Chondrocyte (in vitro differentiated cells): ENCODE results near the gene ZNF655. TPM values are rescaled to one million over a fixed set of nuclear protein-coding genes. Genes with fewer than 3 reads are reported as not detected.

ENCODE experiments used
- DNase-seq: peaks from one replicate; pipeline ENCODE4 v3.0.0; 2021; ENCODE audit warnings: mixed read lengths, low spot score
- H3K27ac Mint-ChIP-seq: one replicate; pipeline ENCODE4 v1.8.0; 2021; ENCODE audit warnings: mild to moderate bottlenecking, moderate library complexity, mixed read lengths; ENCODE audit not compliant: unreplicated experiment
- H3K27me3 Mint-ChIP-seq: 2 replicates; pipeline ENCODE4 v1.8.0; 2021; ENCODE audit warnings: low read depth, mixed read lengths
- H3K36me3 Mint-ChIP-seq: 2 replicates; pipeline ENCODE4 v1.8.0; 2021; ENCODE audit warnings: low read depth, mixed read lengths
- H3K4me1 Mint-ChIP-seq: 2 replicates; pipeline ENCODE4 v1.8.0; 2021; ENCODE audit warnings: low read depth, mild to moderate bottlenecking, mixed read lengths
- H3K4me3 Mint-ChIP-seq: one replicate; pipeline ENCODE4 v1.8.0; 2021; ENCODE audit warnings: mild to moderate bottlenecking, moderate library complexity, mixed read lengths; ENCODE audit not compliant: unreplicated experiment
- H3K9me3 Mint-ChIP-seq: 2 replicates; pipeline ENCODE4 v1.8.0; 2021; ENCODE audit warnings: low read depth, mixed read lengths
- long read RNA-seq: library from polyadenylated mRNA; stranded (forward); transcript quantifications from one replicate; pipeline ENCODE4 v2.0.0, GENCODE V29; 2021
- total RNA-seq: library from RNA; stranded (reverse); gene quantifications from 3 replicates; pipeline ENCODE4 v1.2.1, GENCODE V29; 2021
- TF ChIP-seq, protein P1 (sequence below): fragments of 200-600 bp; sonication (generic); IDR thresholded peaks from 2 replicates; pipeline ENCODE4 v1.5.0; 2021; ENCODE audit warnings: antibody characterized with exemption, mild to moderate bottlenecking, moderate library complexity

The ZNF655 gene, protein sequence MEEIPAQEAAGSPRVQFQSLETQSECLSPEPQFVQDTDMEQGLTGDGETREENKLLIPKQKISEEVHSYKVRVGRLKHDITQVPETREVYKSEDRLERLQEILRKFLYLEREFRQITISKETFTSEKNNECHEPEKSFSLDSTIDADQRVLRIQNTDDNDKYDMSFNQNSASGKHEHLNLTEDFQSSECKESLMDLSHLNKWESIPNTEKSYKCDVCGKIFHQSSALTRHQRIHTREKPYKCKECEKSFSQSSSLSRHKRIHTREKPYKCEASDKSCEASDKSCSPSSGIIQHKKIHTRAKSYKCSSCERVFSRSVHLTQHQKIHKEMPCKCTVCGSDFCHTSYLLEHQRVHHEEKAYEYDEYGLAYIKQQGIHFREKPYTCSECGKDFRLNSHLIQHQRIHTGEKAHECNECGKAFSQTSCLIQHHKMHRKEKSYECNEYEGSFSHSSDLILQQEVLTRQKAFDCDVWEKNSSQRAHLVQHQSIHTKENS
- 38.8 to 45.3 TPM (median 41.6 TPM) in 3 replicates for total RNA-seq
- long read RNA-seq, full-length matches to known transcripts, result 20 of 33 reads
- long read RNA-seq, partial matches to known transcripts, result 1 of 33 reads
- long read RNA-seq, other reads (novel, unspliced or antisense), result 12 of 33 reads

DNA sequence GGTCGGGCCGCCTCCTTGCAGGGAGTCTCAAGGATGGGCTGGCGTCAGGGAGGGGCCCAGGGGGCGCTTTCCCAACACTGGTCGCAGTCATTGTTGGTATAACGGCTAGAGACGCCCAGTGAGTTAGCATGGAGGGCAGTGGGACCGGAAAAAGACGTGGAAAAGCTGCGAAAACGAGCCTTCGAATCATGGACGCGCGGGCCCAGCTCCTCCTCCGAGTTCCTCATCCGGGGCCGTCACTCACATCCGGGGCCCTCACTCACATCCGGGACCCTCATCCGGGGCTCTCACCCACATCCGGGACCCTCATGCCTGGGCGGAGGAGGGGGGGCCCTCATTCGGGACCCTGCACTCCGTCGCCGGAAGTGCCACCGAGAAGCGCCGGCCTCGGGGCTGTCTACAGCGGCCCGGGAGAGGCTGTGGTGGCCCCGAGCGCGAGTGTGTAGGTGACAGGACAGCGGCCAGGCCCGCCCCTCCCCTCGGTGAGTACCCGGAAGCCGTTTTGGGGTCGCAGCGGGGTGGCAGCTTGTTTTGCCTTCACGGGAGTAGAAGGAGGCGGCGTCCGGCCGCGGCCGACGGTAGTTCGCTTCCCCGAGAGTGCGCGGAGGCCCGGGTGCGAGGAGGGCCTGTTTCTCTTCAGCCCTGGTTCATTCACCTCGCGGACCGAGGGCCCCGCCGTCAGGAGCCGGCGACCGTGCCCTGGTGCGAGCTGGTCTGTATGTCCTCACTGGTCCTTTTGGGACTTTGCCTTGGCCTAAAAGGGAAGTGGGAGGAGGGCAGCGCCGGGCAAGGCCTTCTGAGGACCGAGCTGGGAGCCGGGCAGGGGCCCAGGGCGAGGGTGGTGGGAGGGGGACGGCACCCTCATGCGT lies at the start of gene ZNF655:
TSS of gene ZNF655 (plus strand) at position 337 of the 869 bp plus-strand sequence. CDS start 1,918 bp downstream, outside the sequence.
- Mint-ChIP-seq H3K27ac (peak within 1 kb of the TSS; percentile 97), H3K4me1 (peaks cover 46% of the 10 kb centered on the region), H3K36me3 (peaks cover 19% of the 10 kb centered on the region), H3K4me3 (peak within 1 kb of the TSS; percentile 97), H3K9me3 (no peaks in the 10 kb centered on the region), H3K27me3 (no peaks in the 10 kb centered on the region)
- TF ChIP-seq, protein P1, sequence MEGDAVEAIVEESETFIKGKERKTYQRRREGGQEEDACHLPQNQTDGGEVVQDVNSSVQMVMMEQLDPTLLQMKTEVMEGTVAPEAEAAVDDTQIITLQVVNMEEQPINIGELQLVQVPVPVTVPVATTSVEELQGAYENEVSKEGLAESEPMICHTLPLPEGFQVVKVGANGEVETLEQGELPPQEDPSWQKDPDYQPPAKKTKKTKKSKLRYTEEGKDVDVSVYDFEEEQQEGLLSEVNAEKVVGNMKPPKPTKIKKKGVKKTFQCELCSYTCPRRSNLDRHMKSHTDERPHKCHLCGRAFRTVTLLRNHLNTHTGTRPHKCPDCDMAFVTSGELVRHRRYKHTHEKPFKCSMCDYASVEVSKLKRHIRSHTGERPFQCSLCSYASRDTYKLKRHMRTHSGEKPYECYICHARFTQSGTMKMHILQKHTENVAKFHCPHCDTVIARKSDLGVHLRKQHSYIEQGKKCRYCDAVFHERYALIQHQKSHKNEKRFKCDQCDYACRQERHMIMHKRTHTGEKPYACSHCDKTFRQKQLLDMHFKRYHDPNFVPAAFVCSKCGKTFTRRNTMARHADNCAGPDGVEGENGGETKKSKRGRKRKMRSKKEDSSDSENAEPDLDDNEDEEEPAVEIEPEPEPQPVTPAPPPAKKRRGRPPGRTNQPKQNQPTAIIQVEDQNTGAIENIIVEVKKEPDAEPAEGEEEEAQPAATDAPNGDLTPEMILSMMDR, result peak; percentile 41
- peak; percentile 95 for DNase-seq

DNA sequence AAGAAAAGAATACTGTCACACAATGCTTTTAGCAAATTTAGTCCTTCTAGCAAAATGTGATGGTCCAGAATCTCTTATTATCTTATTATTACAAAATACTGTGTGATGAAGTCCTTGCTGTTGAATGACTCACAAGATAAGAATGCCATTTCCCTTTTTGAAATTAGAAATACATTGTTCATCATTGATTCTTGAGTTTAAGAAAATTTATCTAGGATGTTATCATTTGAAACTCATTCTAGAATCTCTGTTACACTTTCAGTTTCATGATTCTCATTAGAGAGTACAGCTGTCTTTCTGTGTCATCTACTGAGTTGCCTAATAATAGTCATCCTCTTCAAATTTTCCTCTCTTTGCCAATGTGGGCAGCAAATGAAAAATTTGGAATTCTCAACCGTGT lies 44.4 kb upstream of the ZNF655 start:
- Mint-ChIP-seq H3K27ac (no peak overlapping the region), H3K36me3 (peaks cover 24% of the 10 kb centered on the region), H3K27me3 (no peaks in the 10 kb centered on the region), H3K4me1 (no peaks in the 10 kb centered on the region), H3K9me3 (no peaks in the 10 kb centered on the region), H3K4me3 (no peak overlapping the region)
- DNase-seq, result no peak
- TF ChIP-seq, protein P1, result no peak

DNA sequence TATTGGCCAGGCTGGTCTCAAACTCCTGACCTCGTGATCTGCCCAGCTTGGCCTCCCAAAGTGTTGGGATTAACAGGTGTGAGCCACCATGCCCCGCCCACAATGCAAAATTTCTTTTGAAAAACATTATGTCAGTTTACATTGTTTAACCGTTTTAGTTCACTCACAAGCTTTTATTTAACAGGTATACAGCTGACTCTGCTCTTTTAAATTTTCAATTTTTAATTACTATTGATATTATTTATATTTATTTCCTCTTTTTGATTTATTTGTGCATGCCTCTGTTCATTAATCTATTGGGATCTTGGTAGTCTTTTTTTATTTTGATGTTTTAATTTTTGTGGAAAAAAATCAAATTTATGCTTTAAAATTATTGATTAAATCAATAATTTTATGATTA lies 37.0 kb upstream of the ZNF655 start:
- H3K36me3 Mint-ChIP-seq, result peaks cover 38% of the 10 kb centered on the region
- H3K4me1 Mint-ChIP-seq, result no peaks in the 10 kb centered on the region
- TF ChIP-seq, protein P1, result no peak
- H3K4me3 Mint-ChIP-seq, result no peak overlapping the region
- H3K27ac Mint-ChIP-seq, result no peak overlapping the region
- no peaks in the 10 kb centered on the region for H3K27me3 Mint-ChIP-seq
- no peak for DNase-seq
- H3K9me3 Mint-ChIP-seq, result no peaks in the 10 kb centered on the region

DNA sequence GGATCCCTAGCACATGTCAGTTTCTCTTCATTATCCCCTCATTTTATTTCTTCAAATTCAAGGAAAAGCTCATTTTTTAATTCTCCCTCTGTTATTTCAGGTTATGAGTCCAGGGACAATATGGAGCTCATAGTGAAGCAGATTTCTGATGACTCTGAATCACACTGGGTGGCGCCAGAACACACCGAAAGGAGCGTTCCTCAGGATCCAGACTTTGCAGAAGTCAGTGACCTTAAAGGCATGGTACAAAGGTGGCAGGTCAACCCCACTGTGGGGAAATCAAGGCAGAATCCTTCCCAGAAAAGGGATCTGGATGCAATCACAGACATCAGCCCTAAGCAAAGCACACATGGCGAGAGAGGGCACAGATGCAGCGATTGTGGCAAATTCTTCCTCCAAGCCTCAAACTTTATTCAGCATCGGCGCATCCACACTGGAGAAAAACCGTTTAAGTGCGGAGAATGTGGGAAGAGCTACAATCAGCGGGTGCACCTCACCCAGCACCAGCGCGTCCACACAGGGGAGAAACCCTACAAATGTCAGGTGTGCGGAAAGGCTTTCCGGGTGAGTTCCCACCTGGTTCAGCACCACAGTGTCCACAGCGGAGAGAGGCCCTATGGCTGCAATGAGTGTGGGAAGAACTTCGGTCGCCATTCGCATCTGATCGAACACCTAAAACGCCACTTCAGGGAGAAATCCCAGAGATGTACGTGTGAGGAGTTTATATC lies 32.6 kb upstream of the ZNF655 start:
- TF ChIP-seq, protein P1, result peak; percentile 66
- DNase-seq, result peak; percentile 26
- H3K36me3 Mint-ChIP-seq, result peaks cover 53% of the 10 kb centered on the region
- no peak overlapping the region for H3K27ac Mint-ChIP-seq
- H3K9me3 Mint-ChIP-seq, result peaks cover 20% of the 10 kb centered on the region
- H3K27me3 Mint-ChIP-seq, result no peaks in the 10 kb centered on the region
- H3K4me3 Mint-ChIP-seq, result no peak overlapping the region
- no peaks in the 10 kb centered on the region for H3K4me1 Mint-ChIP-seq
